Fibroblast of lung (primary cell): ENCODE results near the gene DSTN. TPM values are rescaled to one million over a fixed set of nuclear protein-coding genes. Genes with fewer than 3 reads are reported as not detected.

Experiments used
- DNase-seq, 2 donors: peaks; one replicate each; pipeline versions ENCODE4 v3.0.0 to v3.0.0-alpha.2; 2010; ENCODE audit warnings: low read depth in 2 of 2
- H2AFZ ChIP-seq: 2 replicates; pipeline ENCODE4 v1.5.1; 2012; ENCODE audit warnings: low read length, control low read depth, inconsistent platforms
- H3K27ac ChIP-seq: 2 replicates; pipeline ENCODE4 v1.5.1; 2011; ENCODE audit warnings: low read length, control low read depth; ENCODE audit not compliant: insufficient read depth
- H3K27me3 ChIP-seq: 2 replicates; pipeline ENCODE4 v1.5.1; 2011; ENCODE audit warnings: mild to moderate bottlenecking, low read length; ENCODE audit not compliant: control insufficient read depth, insufficient read depth
- H3K36me3 ChIP-seq: 2 replicates; pipeline ENCODE4 v1.5.1; 2011; ENCODE audit warnings: low read length; ENCODE audit not compliant: control insufficient read depth, insufficient read depth
- H3K4me1 ChIP-seq: 2 replicates; pipeline ENCODE4 v1.5.1; 2011; ENCODE audit warnings: low read length; ENCODE audit not compliant: control insufficient read depth, insufficient read depth; ENCODE audit errors: extremely low read depth
- H3K4me2 ChIP-seq: 2 replicates; pipeline ENCODE4 v1.5.1; 2011; ENCODE audit warnings: low read length, control low read depth; ENCODE audit not compliant: insufficient read depth; ENCODE audit errors: extremely low read depth
- H3K4me3 ChIP-seq, 4 experiments: fragments of 200-600 bp in 1 of 4; sonication (generic) in 1 of 4; replicated peaks in 1 of 4; 2 replicates each; pipeline ENCODE4 v1.5.1; 2011 to 2016; ENCODE audit warnings: low read length in 4 of 4, low read depth in 3 of 4, mild to moderate bottlenecking in 3 of 4, control low read depth in 2 of 4, inconsistent platforms in 1 of 4, mixed read lengths in 1 of 4; ENCODE audit not compliant: insufficient read depth in 1 of 4; ENCODE audit errors: control extremely low read depth in 1 of 4
- H3K79me2 ChIP-seq: 2 replicates; pipeline ENCODE4 v1.5.1; 2012; ENCODE audit warnings: mild to moderate bottlenecking, low read length, inconsistent platforms; ENCODE audit not compliant: control insufficient read depth, insufficient read depth
- H3K9ac ChIP-seq: 2 replicates; pipeline ENCODE4 v1.5.1; 2011; ENCODE audit warnings: mild to moderate bottlenecking, low read length, control low read depth; ENCODE audit not compliant: insufficient read depth
- H3K9me3 ChIP-seq: 2 replicates; pipeline ENCODE4 v1.5.1; 2012; ENCODE audit warnings: low read depth, low read length; ENCODE audit not compliant: control insufficient read depth, insufficient read depth
- H4K20me1 ChIP-seq: 2 replicates; pipeline ENCODE4 v1.5.1; 2011; ENCODE audit warnings: low read length; ENCODE audit not compliant: control insufficient read depth, insufficient read depth; ENCODE audit errors: extremely low read depth
- EZH2 ChIP-seq: IDR thresholded peaks from 2 replicates; pipeline ENCODE4 v1.5.1; 2012; ENCODE audit warnings: low read length, control low read depth, mild to moderate bottlenecking; ENCODE audit errors: missing control alignments
- polyA plus RNA-seq, 2 donors: library from polyadenylated mRNA; depleted of rRNA in 1 of 2; stranded (reverse) in 1 of 2; unstranded in 1 of 2; fragments of >200 nt; gene quantifications; 2 replicates each; pipeline ENCODE4 v1.2.1, GENCODE V29; 2011 to 2012; ENCODE audit warnings: missing spikeins in 1 of 2
- total RNA-seq: library from RNA; depleted of rRNA; stranded (reverse); fragments of >200 nt; gene quantifications from 2 replicates; pipeline ENCODE4 v1.2.1, GENCODE V29; 2014
- TF ChIP-seq, protein P1 (sequence below), 2 donors: IDR thresholded peaks in 1 of 2; conservative IDR thresholded peaks in 1 of 2; 1 replicate in 1 of 2; 2 replicates in 1 of 2; pipeline ENCODE4 v1.5.1; 2011 to 2012; ENCODE audit warnings: low read length in 2 of 2, control low read depth in 1 of 2, inconsistent platforms in 1 of 2, low read depth in 1 of 2, mild to moderate bottlenecking in 1 of 2

DSTN gene
- total and polyA plus RNA-seq, 2 donors (not counting 1 experiment from before 2014, with no cell fraction given): 289 to 737 TPM

DNA sequence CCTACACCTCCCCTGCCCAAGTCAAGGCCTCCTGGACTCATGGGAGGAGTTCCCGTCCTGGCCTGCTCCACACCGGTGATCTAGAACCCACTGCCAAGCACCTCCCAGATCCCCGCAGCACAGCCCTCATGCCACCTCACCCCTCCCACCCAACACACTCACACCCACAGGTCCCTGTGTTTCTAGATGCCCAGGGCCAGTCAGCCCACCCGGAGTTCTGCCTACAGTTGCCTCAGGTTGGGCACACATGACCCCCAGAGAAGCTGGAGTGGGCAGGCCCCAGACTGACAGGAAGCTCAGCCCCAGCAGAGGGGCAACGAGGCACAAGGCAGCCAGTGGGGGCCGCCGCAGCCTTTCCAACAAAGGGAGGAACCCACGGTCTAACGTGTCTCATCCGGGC lies 82.5 kb downstream of the DSTN start:
- H3K4me2 ChIP-seq: no peak overlapping the region
- no peaks in the 10 kb centered on the region for H3K9me3 ChIP-seq
- DNase-seq: no peak
- H3K79me2 ChIP-seq: peaks cover 85% of the 10 kb centered on the region
- H3K27ac ChIP-seq: no peak overlapping the region
- H3K9ac ChIP-seq: no peak overlapping the region
- H3K36me3 ChIP-seq: peaks cover 17% of the 10 kb centered on the region
- no peaks in the 10 kb centered on the region for H3K27me3 ChIP-seq
- H4K20me1 ChIP-seq: no peaks in the 10 kb centered on the region
- peaks cover 27% of the 10 kb centered on the region for H3K4me1 ChIP-seq
- no peak overlapping the region for H2AFZ ChIP-seq
- H3K4me3 ChIP-seq: no peak overlapping the region
- TF ChIP-seq, protein P1, sequence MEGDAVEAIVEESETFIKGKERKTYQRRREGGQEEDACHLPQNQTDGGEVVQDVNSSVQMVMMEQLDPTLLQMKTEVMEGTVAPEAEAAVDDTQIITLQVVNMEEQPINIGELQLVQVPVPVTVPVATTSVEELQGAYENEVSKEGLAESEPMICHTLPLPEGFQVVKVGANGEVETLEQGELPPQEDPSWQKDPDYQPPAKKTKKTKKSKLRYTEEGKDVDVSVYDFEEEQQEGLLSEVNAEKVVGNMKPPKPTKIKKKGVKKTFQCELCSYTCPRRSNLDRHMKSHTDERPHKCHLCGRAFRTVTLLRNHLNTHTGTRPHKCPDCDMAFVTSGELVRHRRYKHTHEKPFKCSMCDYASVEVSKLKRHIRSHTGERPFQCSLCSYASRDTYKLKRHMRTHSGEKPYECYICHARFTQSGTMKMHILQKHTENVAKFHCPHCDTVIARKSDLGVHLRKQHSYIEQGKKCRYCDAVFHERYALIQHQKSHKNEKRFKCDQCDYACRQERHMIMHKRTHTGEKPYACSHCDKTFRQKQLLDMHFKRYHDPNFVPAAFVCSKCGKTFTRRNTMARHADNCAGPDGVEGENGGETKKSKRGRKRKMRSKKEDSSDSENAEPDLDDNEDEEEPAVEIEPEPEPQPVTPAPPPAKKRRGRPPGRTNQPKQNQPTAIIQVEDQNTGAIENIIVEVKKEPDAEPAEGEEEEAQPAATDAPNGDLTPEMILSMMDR (conservative IDR thresholded peaks at IDR 0.05 in 1 of 2, IDR thresholded peaks at IDR 0.05 in 1 of 2; ENCODE audit: low read depth in 1 of 2, low read length in 2 of 2): no peak
- TF ChIP-seq EZH2: no peak

DNA sequence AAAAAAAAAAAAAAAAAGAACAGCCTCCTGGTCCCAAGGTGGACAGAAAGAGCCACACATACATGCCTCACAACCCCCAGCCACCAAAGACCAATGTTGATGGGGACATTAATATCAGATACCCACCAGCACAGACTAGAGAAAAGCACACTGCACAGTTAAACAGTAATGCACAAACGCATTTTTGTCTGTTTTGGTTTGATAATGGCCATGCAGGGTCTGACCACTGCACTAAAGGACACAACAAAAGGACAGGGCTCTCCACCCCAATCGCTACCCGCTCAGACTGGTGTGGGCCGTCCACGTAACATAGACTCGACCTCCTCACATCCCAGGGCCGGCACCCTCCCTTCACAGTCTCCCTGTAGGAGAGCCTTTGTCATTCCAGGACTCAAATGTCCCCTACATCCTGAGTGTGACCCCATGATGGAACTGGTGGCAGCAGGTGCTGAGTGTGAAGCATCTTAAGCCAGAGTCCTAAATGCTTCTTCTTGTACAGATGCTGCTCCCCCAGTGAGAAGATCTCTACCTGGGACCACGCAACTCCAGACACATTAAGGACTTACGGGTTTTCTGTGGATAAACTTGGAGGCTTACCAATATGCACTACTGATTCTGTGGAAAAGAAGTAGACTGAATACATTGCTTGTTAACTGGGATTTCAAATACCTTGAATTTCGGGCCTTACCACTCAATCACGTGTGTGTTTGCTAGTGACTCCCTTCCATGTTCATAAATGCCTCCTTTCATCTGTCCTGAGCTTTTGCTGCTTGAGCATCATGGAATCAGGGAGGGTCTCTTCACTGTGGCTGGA lies 84.2 kb downstream of the DSTN start:
- H3K4me1 ChIP-seq: peaks cover 22% of the 10 kb centered on the region
- no peak overlapping the region for H3K4me3 ChIP-seq
- H3K4me2 ChIP-seq: no peak overlapping the region
- TF ChIP-seq, protein P1 (conservative IDR thresholded peaks at IDR 0.05 in 1 of 2, IDR thresholded peaks at IDR 0.05 in 1 of 2; ENCODE audit: low read depth in 1 of 2, low read length in 2 of 2): no peak
- TF ChIP-seq EZH2: no peak
- no peak overlapping the region for H2AFZ ChIP-seq
- no peaks in the 10 kb centered on the region for H3K9me3 ChIP-seq
- H3K36me3 ChIP-seq: peaks cover 26% of the 10 kb centered on the region
- peaks cover 4% of the 10 kb centered on the region for H4K20me1 ChIP-seq
- H3K27ac ChIP-seq: no peak overlapping the region
- H3K79me2 ChIP-seq: peaks cover 84% of the 10 kb centered on the region
- H3K9ac ChIP-seq: no peak overlapping the region
- H3K27me3 ChIP-seq: no peaks in the 10 kb centered on the region
- DNase-seq: no peak

DNA sequence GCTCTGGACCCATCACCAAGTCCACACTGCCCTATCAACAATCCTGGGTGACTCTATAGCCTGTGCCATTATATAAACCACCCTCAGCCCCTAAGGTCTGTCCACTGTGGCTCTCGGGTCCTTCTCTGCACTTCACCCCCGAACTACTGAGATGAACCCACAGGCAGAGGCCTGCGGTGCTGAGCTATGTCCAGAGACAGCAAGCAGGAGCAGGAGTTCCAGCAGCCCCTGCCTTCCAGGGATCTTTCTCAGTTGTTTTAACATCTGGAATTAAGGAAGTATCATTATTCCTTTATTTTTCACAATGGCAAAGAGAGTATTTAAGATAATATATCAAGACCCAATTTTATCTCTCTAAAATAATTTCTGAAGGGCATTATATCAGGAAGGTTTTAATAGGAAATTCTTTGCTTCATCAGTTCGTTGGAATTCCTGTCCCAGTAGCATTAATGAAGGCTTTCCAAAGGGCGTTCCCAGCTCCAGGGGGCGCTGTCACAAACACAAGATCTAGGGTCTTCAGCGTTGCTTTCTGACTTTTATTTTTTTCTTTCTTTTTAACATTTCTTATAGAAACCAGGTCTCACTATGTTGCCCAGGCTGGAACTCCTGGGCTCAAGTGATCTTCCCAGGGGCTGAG lies 84.9 kb downstream of the DSTN start:
- H2AFZ ChIP-seq: no peak overlapping the region
- peak; percentile 38 to 62 for DNase-seq
- peaks cover 4% of the 10 kb centered on the region for H4K20me1 ChIP-seq
- no peak overlapping the region for H3K4me3 ChIP-seq
- H3K9ac ChIP-seq: no peak overlapping the region
- H3K36me3 ChIP-seq: peaks cover 27% of the 10 kb centered on the region
- peaks cover 83% of the 10 kb centered on the region for H3K79me2 ChIP-seq
- H3K27me3 ChIP-seq: no peaks in the 10 kb centered on the region
- TF ChIP-seq, protein P1 (conservative IDR thresholded peaks at IDR 0.05 in 1 of 2, IDR thresholded peaks at IDR 0.05 in 1 of 2; ENCODE audit: low read depth in 1 of 2, low read length in 2 of 2): peak; percentile 71 to 73
- TF ChIP-seq EZH2: no peak
- H3K4me1 ChIP-seq: peaks cover 22% of the 10 kb centered on the region
- H3K4me2 ChIP-seq: no peak overlapping the region
- H3K27ac ChIP-seq: peak overlapping the region; percentile 26
- no peaks in the 10 kb centered on the region for H3K9me3 ChIP-seq
